Measurements from ENCODE around the gene RRAS. TPM values are rescaled to one million over a fixed set of nuclear protein-coding genes. Genes with fewer than 3 reads are reported as not detected.
A peak's percentile ranks its signal among the peaks of the same experiment; 100 is the strongest.

RRAS gene
- total and polyA plus RNA-seq, 9 donors: 15.3 to 36.4 (median 31.4) TPM

DNA sequence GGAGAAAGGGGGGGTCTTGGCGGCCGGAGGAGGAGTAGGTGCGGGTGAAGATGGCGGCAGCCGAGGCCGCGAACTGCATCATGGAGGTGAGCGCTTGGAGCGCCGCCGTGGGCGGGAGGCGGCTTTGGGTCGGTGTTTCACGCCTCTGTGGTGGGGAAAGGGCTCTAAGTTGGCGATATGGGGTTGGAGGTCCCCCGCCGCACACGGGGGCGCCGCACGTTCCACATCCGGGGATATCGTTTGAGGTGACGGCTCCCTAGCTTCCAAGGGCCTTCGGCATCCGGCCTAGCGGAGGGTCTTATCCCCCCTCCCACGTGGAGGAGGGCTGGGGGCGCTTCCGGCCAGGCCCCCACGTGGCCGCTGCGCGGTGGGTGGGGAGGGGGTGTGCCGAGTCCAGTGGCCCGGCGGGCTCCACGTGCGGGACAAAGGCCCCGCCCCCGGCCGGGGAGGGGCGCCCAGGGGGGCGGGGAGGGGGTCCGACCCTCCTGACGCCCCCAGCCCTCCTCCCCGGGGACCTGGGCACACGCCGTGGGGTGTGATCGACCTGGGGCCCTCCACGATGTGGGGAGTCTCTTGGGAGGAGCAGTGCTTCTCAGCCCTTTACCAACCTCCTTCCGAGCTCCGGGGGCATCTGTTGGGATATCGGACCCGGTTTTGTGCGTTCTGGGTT lies 37.4 kb upstream of the RRAS start, which contains the start of gene PRMT1:
Gene PRMT1 (plus strand): TSS at position 41 of the 670 bp plus-strand sequence. CDS start 10 bp downstream, at position 51.
- peak; percentile 83 for DNase-seq
- Histone ChIP-seq H3K27me3 (ENCODE audit: control insufficient read depth, insufficient read depth, low read length) (no peaks in the 10 kb centered on the region), H3K4me3 (ENCODE audit: low read length) (peak within 1 kb of the TSS; percentile 100), H3K27ac (ENCODE audit: low read length) (peak within 1 kb of the TSS; percentile 99), H3K36me3 (ENCODE audit: control insufficient read depth, insufficient read depth, low read length) (peaks cover 16% of the 10 kb centered on the region), H3K9me3 (replicated peaks; ENCODE audit: control insufficient read depth, low read depth, low read length) (no peaks in the 10 kb centered on the region), H3K4me1 (ENCODE audit: control insufficient read depth, insufficient read depth, low read length) (peaks cover 41% of the 10 kb centered on the region)
- 0% methylated on average over 24 of the region's 57 CpGs for WGBS (ENCODE audit: insufficient coverage)

- Histone ChIP-seq H3K27me3 (ENCODE audit: control insufficient read depth, insufficient read depth, low read length) (no peaks in the 10 kb centered on the region), H3K36me3 (ENCODE audit: control insufficient read depth, insufficient read depth, low read length) (peaks cover 11% of the 10 kb centered on the region), H3K27ac (ENCODE audit: low read length) (peak overlapping the region; percentile 99), H3K4me1 (ENCODE audit: control insufficient read depth, insufficient read depth, low read length) (peaks cover 44% of the 10 kb centered on the region), H3K4me3 (ENCODE audit: low read length) (peak overlapping the region; percentile 100), H3K9me3 (replicated peaks; ENCODE audit: control insufficient read depth, low read depth, low read length) (no peaks in the 10 kb centered on the region)
- WGBS (ENCODE audit: insufficient coverage): 0% methylated on average over 33 of the region's 34 CpGs
- peak; percentile 100 for DNase-seq
Measured at GRCh38 chr19:49676784-49677230, 36.9 kb upstream of the RRAS start.

- peaks cover 44% of the 10 kb centered on the region for H3K4me1 ChIP-seq (ENCODE audit: control insufficient read depth, insufficient read depth, low read length)
- WGBS (ENCODE audit: insufficient coverage): under 1% methylated on average over 17 of the region's 27 CpGs
- H3K9me3 ChIP-seq (replicated peaks; ENCODE audit: control insufficient read depth, low read depth, low read length): no peaks in the 10 kb centered on the region
- H3K27me3 ChIP-seq (ENCODE audit: control insufficient read depth, insufficient read depth, low read length): no peaks in the 10 kb centered on the region
- peak; percentile 97 for DNase-seq
- peak overlapping the region; percentile 98 for H3K27ac ChIP-seq (ENCODE audit: low read length)
- peaks cover 5% of the 10 kb centered on the region for H3K36me3 ChIP-seq (ENCODE audit: control insufficient read depth, insufficient read depth, low read length)
- H3K4me3 ChIP-seq (ENCODE audit: low read length): peak overlapping the region; percentile 48
Measured at GRCh38 chr19:49676136-49676783, 36.3 kb upstream of the RRAS start.

GRCh38 chr19:49672131-49672919 lies 32.4 kb upstream of the RRAS start:
- Histone ChIP-seq H3K36me3 (ENCODE audit: control insufficient read depth, insufficient read depth, low read length) (peaks cover 18% of the 10 kb centered on the region), H3K27me3 (ENCODE audit: control insufficient read depth, insufficient read depth, low read length) (no peaks in the 10 kb centered on the region), H3K9me3 (replicated peaks; ENCODE audit: control insufficient read depth, low read depth, low read length) (no peaks in the 10 kb centered on the region), H3K27ac (ENCODE audit: low read length) (peak overlapping the region; percentile 35), H3K4me3 (ENCODE audit: low read length) (no peak overlapping the region), H3K4me1 (ENCODE audit: control insufficient read depth, insufficient read depth, low read length) (peaks cover 10% of the 10 kb centered on the region)
- DNase-seq: peak; percentile 72
- WGBS (ENCODE audit: insufficient coverage): 12% methylated on average over 24 of the region's 28 CpGs

- no peak overlapping the region for H3K4me3 ChIP-seq (ENCODE audit: low read length)
- DNase-seq: no peak
- peaks cover 18% of the 10 kb centered on the region for H3K36me3 ChIP-seq (ENCODE audit: control insufficient read depth, insufficient read depth, low read length)
- peaks cover 22% of the 10 kb centered on the region for H3K4me1 ChIP-seq (ENCODE audit: control insufficient read depth, insufficient read depth, low read length)
- no peaks in the 10 kb centered on the region for H3K9me3 ChIP-seq (replicated peaks; ENCODE audit: control insufficient read depth, low read depth, low read length)
- H3K27me3 ChIP-seq (ENCODE audit: control insufficient read depth, insufficient read depth, low read length): no peaks in the 10 kb centered on the region
- H3K27ac ChIP-seq (ENCODE audit: low read length): no peak overlapping the region
- WGBS (ENCODE audit: insufficient coverage): 92% methylated on average over 3 of the region's 3 CpGs
Measured at GRCh38 chr19:49669516-49669915, 29.6 kb upstream of the RRAS start.

DNA sequence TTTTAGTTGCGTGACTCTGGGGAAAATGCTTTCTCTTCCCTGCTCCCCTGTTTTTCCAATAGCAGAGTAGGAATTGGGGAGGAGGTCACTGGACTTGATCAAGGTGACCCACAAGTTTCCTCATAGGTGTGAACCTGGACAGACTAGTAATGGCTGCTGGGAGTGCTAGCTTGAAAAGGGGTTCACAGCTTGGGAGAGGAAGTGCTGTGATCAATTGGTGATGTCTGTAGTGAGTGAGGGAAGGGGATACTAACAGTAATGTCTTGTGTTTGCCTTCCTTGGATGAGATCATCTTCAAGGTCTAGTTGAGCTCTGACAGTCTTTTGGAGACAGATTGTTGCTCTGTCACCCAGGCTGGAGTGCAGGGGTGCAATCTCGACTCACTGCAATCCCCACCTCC lies 27.5 kb upstream of the RRAS start:
- Histone ChIP-seq H3K27ac (ENCODE audit: low read length) (no peak overlapping the region), H3K36me3 (ENCODE audit: control insufficient read depth, insufficient read depth, low read length) (peaks cover 27% of the 10 kb centered on the region), H3K27me3 (ENCODE audit: control insufficient read depth, insufficient read depth, low read length) (no peaks in the 10 kb centered on the region), H3K4me3 (ENCODE audit: low read length) (no peak overlapping the region), H3K9me3 (replicated peaks; ENCODE audit: control insufficient read depth, low read depth, low read length) (no peaks in the 10 kb centered on the region), H3K4me1 (ENCODE audit: control insufficient read depth, insufficient read depth, low read length) (peaks cover 29% of the 10 kb centered on the region)
- no peak for DNase-seq
- WGBS (ENCODE audit: insufficient coverage): 83% methylated on average over 1 of the region's 2 CpGs

GRCh38 chr19:49666120-49666444 lies 26.1 kb upstream of the RRAS start:
- 0% methylated on average over 9 of the region's 9 CpGs for WGBS (ENCODE audit: insufficient coverage)
- Histone ChIP-seq H3K4me3 (ENCODE audit: low read length) (peak overlapping the region; percentile 80), H3K27me3 (ENCODE audit: control insufficient read depth, insufficient read depth, low read length) (no peaks in the 10 kb centered on the region), H3K36me3 (ENCODE audit: control insufficient read depth, insufficient read depth, low read length) (peaks cover 40% of the 10 kb centered on the region), H3K27ac (ENCODE audit: low read length) (peak overlapping the region; percentile 91), H3K9me3 (replicated peaks; ENCODE audit: control insufficient read depth, low read depth, low read length) (no peaks in the 10 kb centered on the region), H3K4me1 (ENCODE audit: control insufficient read depth, insufficient read depth, low read length) (peaks cover 26% of the 10 kb centered on the region)
- no peak for DNase-seq

DNA sequence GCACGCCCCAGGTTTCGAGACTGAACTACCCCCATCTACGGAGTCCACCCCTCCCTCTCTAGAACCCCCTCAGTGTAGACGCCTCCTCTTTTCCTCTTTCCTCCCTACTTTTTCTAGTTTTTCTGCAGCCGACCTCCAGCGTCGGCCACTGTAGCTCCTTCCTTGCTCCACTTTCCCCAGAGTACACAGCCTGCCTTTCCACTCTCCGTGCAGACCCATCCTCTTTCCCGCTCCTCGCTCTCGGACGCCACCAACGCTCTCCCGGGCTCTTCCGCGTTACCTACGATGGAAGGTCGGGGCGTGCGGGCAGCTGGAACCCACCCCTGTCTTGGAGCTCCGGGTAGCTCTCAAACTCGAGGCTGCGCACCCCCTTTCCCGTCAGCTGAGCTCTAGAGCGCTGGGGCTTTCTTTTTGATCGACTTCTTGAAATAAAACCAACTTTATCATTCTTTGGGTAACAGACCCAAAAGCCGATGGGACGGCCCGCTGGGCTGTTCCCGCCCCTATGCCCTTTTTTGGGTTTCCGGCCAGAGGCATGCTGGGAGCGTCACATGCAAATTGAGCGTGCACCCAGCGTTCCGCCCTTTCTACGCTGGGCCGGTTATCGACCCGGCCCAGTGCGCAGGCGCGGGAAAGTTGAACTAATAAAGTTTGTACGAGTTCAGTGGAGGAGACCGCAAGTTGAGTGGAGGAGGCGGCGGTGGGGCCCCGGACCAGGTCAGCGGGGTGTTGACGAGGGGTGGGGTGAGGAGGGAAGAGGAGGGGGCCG lies 25.6 kb upstream of the RRAS start, which contains the start of the genes BCL2L12 and IRF3:
Gene BCL2L12 (plus strand): TSS at position 583 of the 769 bp plus-strand sequence. CDS start 760 bp downstream, outside the sequence.
Gene IRF3 (minus strand): TSS at position 507 of the 769 bp plus-strand sequence. CDS start 1,019 bp downstream, outside the sequence.
- Histone ChIP-seq H3K9me3 (replicated peaks; ENCODE audit: control insufficient read depth, low read depth, low read length) (no peaks in the 10 kb centered on the region), H3K4me3 (ENCODE audit: low read length) (peak within 1 kb of the TSS; percentile 80), H3K4me1 (ENCODE audit: control insufficient read depth, insufficient read depth, low read length) (peaks cover 26% of the 10 kb centered on the region), H3K36me3 (ENCODE audit: control insufficient read depth, insufficient read depth, low read length) (peaks cover 45% of the 10 kb centered on the region), H3K27me3 (ENCODE audit: control insufficient read depth, insufficient read depth, low read length) (no peaks in the 10 kb centered on the region), H3K27ac (ENCODE audit: low read length) (peak within 1 kb of the TSS; percentile 91)
- under 1% methylated on average over 50 of the region's 50 CpGs for WGBS (ENCODE audit: insufficient coverage)
- peak; percentile 99 for DNase-seq

DNA sequence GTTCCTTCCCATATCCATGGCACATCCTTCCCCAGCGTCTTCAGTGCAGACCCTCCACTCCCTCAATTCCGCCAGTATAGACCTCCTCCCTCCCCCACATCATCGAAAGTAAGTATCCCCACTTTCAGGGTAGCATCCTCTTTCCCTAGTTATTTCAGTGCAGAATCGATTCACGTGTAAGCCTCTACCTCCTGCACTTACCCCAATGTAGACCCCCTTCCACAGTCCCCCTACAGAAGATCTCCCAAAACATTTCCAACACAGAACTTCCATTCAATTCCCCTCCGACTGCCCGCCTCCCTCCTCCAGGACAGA lies 25.1 kb upstream of the RRAS start:
- no peak for DNase-seq
- Histone ChIP-seq H3K4me3 (ENCODE audit: low read length) (peak overlapping the region; percentile 80), H3K9me3 (replicated peaks; ENCODE audit: control insufficient read depth, low read depth, low read length) (no peaks in the 10 kb centered on the region), H3K36me3 (ENCODE audit: control insufficient read depth, insufficient read depth, low read length) (peaks cover 47% of the 10 kb centered on the region), H3K27me3 (ENCODE audit: control insufficient read depth, insufficient read depth, low read length) (no peaks in the 10 kb centered on the region), H3K4me1 (ENCODE audit: control insufficient read depth, insufficient read depth, low read length) (peaks cover 26% of the 10 kb centered on the region), H3K27ac (ENCODE audit: low read length) (peak overlapping the region; percentile 91)
- WGBS (ENCODE audit: insufficient coverage): 1% methylated on average over 7 of the region's 7 CpGs

Measured in muscle of leg (tissue), 11 donors.